CD14-positive monocyte (primary cell): ENCODE data around the gene ELAPOR1. TPM values are rescaled to one million over a fixed set of nuclear protein-coding genes. Genes with fewer than 3 reads are reported as not detected.

Experiments
- DNase-seq, 3 donors: peaks; one replicate each; pipeline ENCODE4 v3.0.0-alpha.2; 2011 to 2022
- H2AFZ ChIP-seq: 2 replicates; pipeline ENCODE4 v1.6.0; 2012; ENCODE audit warnings: mild to moderate bottlenecking, low read depth, low read length, inconsistent platforms; ENCODE audit not compliant: insufficient read depth, poor library complexity, severe bottlenecking
- H3K27ac ChIP-seq, 2 donors: 1 replicate in 1 of 2; 2 replicates in 1 of 2; pipeline ENCODE4 v1.5.1; 2012 to 2013; ENCODE audit warnings: low read length in 2 of 2, control low read depth in 1 of 2, inconsistent platforms in 1 of 2, low read depth in 1 of 2, mild to moderate bottlenecking in 1 of 2
- H3K27me3 ChIP-seq, 2 donors: one replicate each; pipeline versions ENCODE4 v1.6.0 to v1.6.1; 2011 to 2013; ENCODE audit warnings: low read length in 2 of 2; ENCODE audit not compliant: control insufficient read depth in 2 of 2, insufficient read depth in 2 of 2
- H3K36me3 ChIP-seq, 2 donors: replicated peaks in 1 of 2; 1 replicate in 1 of 2; 2 replicates in 1 of 2; pipeline versions ENCODE4 v1.5.1 to v1.6.1; 2012 to 2013; ENCODE audit warnings: low read length in 2 of 2, control low read depth in 1 of 2, inconsistent platforms in 1 of 2, mild to moderate bottlenecking in 1 of 2; ENCODE audit not compliant: insufficient read depth in 2 of 2, control insufficient read depth in 1 of 2
- H3K4me1 ChIP-seq, 2 donors: 1 replicate in 1 of 2; 2 replicates in 1 of 2; pipeline versions ENCODE4 v1.5.1 to v1.6.1; 2012 to 2013; ENCODE audit warnings: low read length in 2 of 2, control low read depth in 1 of 2, inconsistent platforms in 1 of 2, mild to moderate bottlenecking in 1 of 2, moderate library complexity in 1 of 2; ENCODE audit not compliant: insufficient read depth in 2 of 2, control insufficient read depth in 1 of 2
- H3K4me2 ChIP-seq: replicated peaks from 2 replicates; pipeline ENCODE3; 2012; ENCODE audit warnings: low read length, moderate library complexity, mild to moderate bottlenecking; ENCODE audit not compliant: poor library complexity, severe bottlenecking; ENCODE audit errors: extremely low read depth
- H3K4me3 ChIP-seq, 3 experiments: fragments of 200-600 bp in 1 of 3; sonication (generic) in 1 of 3; replicated peaks in 1 of 3; 1 replicate in 2 of 3; 2 replicates in 1 of 3; pipeline ENCODE4 v1.5.1; 2011 to 2013; ENCODE audit warnings: low read length in 3 of 3, mild to moderate bottlenecking in 3 of 3, control low read depth in 2 of 3, low read depth in 2 of 3, inconsistent platforms in 1 of 3, moderate library complexity in 1 of 3
- H3K79me2 ChIP-seq: 2 replicates; pipeline ENCODE4 v1.6.0; 2012; ENCODE audit warnings: mild to moderate bottlenecking, control low read depth, inconsistent platforms, low read length, moderate library complexity; ENCODE audit not compliant: insufficient read depth
- H3K9ac ChIP-seq: 2 replicates; pipeline ENCODE4 v1.6.0; 2017; ENCODE audit warnings: low read length, mild to moderate bottlenecking; ENCODE audit not compliant: insufficient read depth, poor library complexity, severe bottlenecking
- H3K9me3 ChIP-seq, 2 donors: replicated peaks in 1 of 2; 1 replicate in 1 of 2; 2 replicates in 1 of 2; pipeline versions ENCODE4 v1.5.1 to v1.6.1; 2012 to 2013; ENCODE audit warnings: low read length in 2 of 2, control low read depth in 1 of 2; ENCODE audit not compliant: control insufficient read depth in 1 of 2, insufficient read depth in 1 of 2
- H4K20me1 ChIP-seq: 2 replicates; pipeline ENCODE4 v1.6.0; 2012; ENCODE audit warnings: mild to moderate bottlenecking, low read length, control low read depth, moderate library complexity; ENCODE audit not compliant: insufficient read depth
- H3K27ac Mint-ChIP-seq, 7 donors: one replicate each; pipeline ENCODE4 v1.8.0; 2020; ENCODE audit warnings: mild to moderate bottlenecking in 7 of 7, mixed read lengths in 7 of 7, moderate library complexity in 6 of 7, inconsistent platforms in 2 of 7
- H3K27me3 Mint-ChIP-seq, 3 donors: one replicate each; pipeline ENCODE4 v1.8.0; 2021 to 2022; ENCODE audit warnings: low read depth in 3 of 3, mild to moderate bottlenecking in 3 of 3, mixed read lengths in 3 of 3, moderate library complexity in 3 of 3, inconsistent platforms in 1 of 3
- H3K36me3 Mint-ChIP-seq, 2 donors: one replicate each; pipeline ENCODE4 v1.8.0; 2020; ENCODE audit warnings: mixed read lengths in 2 of 2, inconsistent platforms in 1 of 2, mild to moderate bottlenecking in 1 of 2
- H3K4me1 Mint-ChIP-seq: one replicate; pipeline ENCODE4 v1.8.0; 2020; ENCODE audit warnings: mild to moderate bottlenecking, mixed read lengths
- H3K4me3 Mint-ChIP-seq, 2 donors: one replicate each; pipeline ENCODE4 v1.8.0; 2020; ENCODE audit warnings: mild to moderate bottlenecking in 2 of 2, mixed read lengths in 2 of 2, moderate library complexity in 1 of 2
- H3K9me3 Mint-ChIP-seq, 7 donors: one replicate each; pipeline ENCODE4 v1.8.0; 2020 to 2022; ENCODE audit warnings: mixed read lengths in 7 of 7, mild to moderate bottlenecking in 6 of 7, moderate library complexity in 6 of 7, inconsistent platforms in 2 of 7
- WGBS: methylation state at CpG from one replicate; pipeline ENCODE4 v1.1.5; 2013; ENCODE audit warnings: missing lambda C conversion rate; ENCODE audit not compliant: insufficient coverage; 5-methylcytosine and 5-hydroxymethylcytosine counted together
- intact Hi-C, 2 donors: fragments of 100-400 bp; cut with micrococcal nuclease; formaldehyde crosslinking; loops; one replicate each; pipeline versions ENCODE4 v1.15.0 to v1.15.1; 2023
- polyA plus RNA-seq, 3 donors: library from polyadenylated mRNA; depleted of rRNA in 1 of 3; unstranded in 2 of 3; stranded (reverse) in 1 of 3; fragments of 300-500 nt in 2 of 3; fragments of >200 nt in 1 of 3; fragmentation: Illumina TruSeq in 2 of 3; gene quantifications; 1 replicate in 2 of 3; 2 replicates in 1 of 3; pipeline ENCODE4 v1.2.3, GENCODE V29; 2012 to 2021
- TF ChIP-seq, protein P1 (sequence below): fragments of 200-600 bp; IDR thresholded peaks from one replicate; pipeline ENCODE4 v1.8.0; 2022; ENCODE audit warnings: antibody characterized with exemption, mild to moderate bottlenecking

Gene ELAPOR1
- polyA plus RNA-seq, 3 donors: 0.12 TPM; not detected in 2

DNA sequence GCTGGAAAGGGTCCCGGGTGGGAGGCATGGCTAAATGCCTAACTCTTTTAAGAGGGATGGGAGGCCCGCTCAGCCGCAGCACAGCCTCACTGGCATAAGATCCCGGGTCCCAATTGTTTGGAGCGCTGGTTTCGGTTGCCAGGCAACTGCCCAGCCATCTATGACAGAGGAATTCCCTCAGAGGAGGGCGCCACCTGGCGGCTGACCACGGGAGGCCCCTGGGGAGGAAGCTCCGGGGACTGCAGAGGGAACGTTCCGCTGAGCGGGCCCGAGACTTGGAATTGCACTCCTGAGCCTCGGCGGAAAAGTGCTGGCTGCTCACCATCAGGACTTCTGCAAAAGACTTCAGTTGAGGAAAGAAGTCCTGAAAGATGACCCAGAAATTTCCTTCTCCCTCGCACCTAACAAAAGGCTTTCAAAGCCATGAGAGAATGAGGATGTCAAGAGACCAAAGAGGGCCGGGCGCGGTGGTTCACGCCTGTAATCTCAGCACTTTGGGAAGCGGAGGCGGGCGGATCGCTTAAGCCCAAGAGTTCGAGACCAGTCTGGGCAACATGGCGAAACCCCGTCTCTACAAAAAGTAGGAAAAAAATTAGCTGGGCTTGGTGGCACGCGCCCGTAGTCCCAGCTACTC lies 1.1 kb upstream of the ELAPOR1 start:
- peaks cover 32 to 35% of the 10 kb centered on the region in 2 donors for H3K27me3 ChIP-seq
- H3K36me3 Mint-ChIP-seq: peaks cover 3 to 14% of the 10 kb centered on the region in 2 donors
- DNase-seq: peak; percentile 82 to 92 (median 89)
- TF ChIP-seq, protein P1, sequence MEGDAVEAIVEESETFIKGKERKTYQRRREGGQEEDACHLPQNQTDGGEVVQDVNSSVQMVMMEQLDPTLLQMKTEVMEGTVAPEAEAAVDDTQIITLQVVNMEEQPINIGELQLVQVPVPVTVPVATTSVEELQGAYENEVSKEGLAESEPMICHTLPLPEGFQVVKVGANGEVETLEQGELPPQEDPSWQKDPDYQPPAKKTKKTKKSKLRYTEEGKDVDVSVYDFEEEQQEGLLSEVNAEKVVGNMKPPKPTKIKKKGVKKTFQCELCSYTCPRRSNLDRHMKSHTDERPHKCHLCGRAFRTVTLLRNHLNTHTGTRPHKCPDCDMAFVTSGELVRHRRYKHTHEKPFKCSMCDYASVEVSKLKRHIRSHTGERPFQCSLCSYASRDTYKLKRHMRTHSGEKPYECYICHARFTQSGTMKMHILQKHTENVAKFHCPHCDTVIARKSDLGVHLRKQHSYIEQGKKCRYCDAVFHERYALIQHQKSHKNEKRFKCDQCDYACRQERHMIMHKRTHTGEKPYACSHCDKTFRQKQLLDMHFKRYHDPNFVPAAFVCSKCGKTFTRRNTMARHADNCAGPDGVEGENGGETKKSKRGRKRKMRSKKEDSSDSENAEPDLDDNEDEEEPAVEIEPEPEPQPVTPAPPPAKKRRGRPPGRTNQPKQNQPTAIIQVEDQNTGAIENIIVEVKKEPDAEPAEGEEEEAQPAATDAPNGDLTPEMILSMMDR: peak; percentile 98
- no peak overlapping the region for H3K9ac ChIP-seq
- peak overlapping the region; percentile 43 for H2AFZ ChIP-seq
- 6% methylated on average over 29 of the region's 31 CpGs for WGBS
- intact Hi-C loops: loop anchor here (2.0 to 10.0 kb wide), 3 partner anchors 70 to 148 kb away; partner anchors contain the start of genes CLCC1 (in 2 of the 2) and WDR47 (in 2 of the 2)
- H3K4me2 ChIP-seq: peak overlapping the region; percentile 80
- H3K27ac Mint-ChIP-seq: peak overlapping the region in 6 of 7 donors; percentile 30 to 88 (median 74)
- H4K20me1 ChIP-seq: no peaks in the 10 kb centered on the region
- H3K4me1 Mint-ChIP-seq: peaks cover 40% of the 10 kb centered on the region
- peaks cover 33 to 35% of the 10 kb centered on the region in 2 donors for H3K4me1 ChIP-seq
- peak overlapping the region in 1 of 3 experiments; percentile 69 for H3K4me3 ChIP-seq
- H3K9me3 Mint-ChIP-seq: peaks cover 0 to 15% (median 6%) of the 10 kb centered on the region in 7 donors
- peak overlapping the region in 1 of 2 donors; percentile 24 for H3K27ac ChIP-seq
- H3K27me3 Mint-ChIP-seq: peaks cover 35 to 51% (median 49%) of the 10 kb centered on the region in 3 donors
- H3K4me3 Mint-ChIP-seq: peak overlapping the region; percentile 77 to 92
- peaks cover 0 to 10% of the 10 kb centered on the region in 2 donors for H3K9me3 ChIP-seq
- no peaks in the 10 kb centered on the region for H3K36me3 ChIP-seq
- H3K79me2 ChIP-seq: no peaks in the 10 kb centered on the region

DNA sequence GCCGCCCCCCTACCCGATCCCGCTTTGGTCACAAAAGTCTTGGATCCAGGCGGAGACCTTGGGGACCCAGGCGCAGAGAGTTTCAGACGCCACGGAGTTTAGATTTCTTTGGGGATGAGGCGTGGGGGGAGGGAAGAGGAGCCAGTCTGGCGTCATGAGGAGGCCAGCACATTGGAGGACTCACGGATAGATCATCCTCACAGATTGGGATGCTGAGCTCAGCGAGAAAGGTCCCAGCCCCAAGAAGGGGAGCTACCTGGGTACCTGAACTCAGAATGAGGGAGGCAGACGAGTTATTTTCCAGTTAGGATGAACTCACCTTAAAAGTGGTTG lies 393 bp downstream of the ELAPOR1 start:
- intact Hi-C loops: loop anchor here (5.0 to 10.0 kb wide), 2 partner anchors 72 to 150 kb away; partner anchors contain the start of genes CLCC1 (in 2 of the 2) and WDR47 (in 2 of the 2)
- Histone ChIP-seq H3K27me3 (peaks cover 32 to 35% of the 10 kb centered on the region in 2 donors), H3K9ac (peak overlapping the region; percentile 25), H3K4me2 (peak overlapping the region; percentile 80), H2AFZ (peak overlapping the region; percentile 43), H3K4me3 (peak overlapping the region in 1 of 3 experiments; percentile 69), H4K20me1 (no peaks in the 10 kb centered on the region), H3K4me1 (peaks cover 33 to 35% of the 10 kb centered on the region in 2 donors), H3K27ac (no peak overlapping the region), H3K79me2 (no peaks in the 10 kb centered on the region), H3K36me3 (no peaks in the 10 kb centered on the region), H3K9me3 (peaks cover 0 to 10% of the 10 kb centered on the region in 2 donors)
- Mint-ChIP-seq H3K36me3 (peaks cover 3 to 14% of the 10 kb centered on the region in 2 donors), H3K4me1 (peaks cover 40% of the 10 kb centered on the region), H3K9me3 (peaks cover 0 to 15% (median 6%) of the 10 kb centered on the region in 7 donors), H3K4me3 (peak overlapping the region; percentile 70 to 91), H3K27ac (peak overlapping the region in 1 of 7 donors; percentile 28), H3K27me3 (peaks cover 40 to 55% (median 54%) of the 10 kb centered on the region in 3 donors)
- no peak for DNase-seq
- 8% methylated on average over 10 of the region's 12 CpGs for WGBS
- TF ChIP-seq, protein P1: no peak
